Loucy (cell line): ENCODE results near the gene CPLX4.

Experiments used
- H2AFZ ChIP-seq: fragments of 200-600 bp; sonication (generic); 2 replicates; pipeline ENCODE4 v1.6.0; 2016; ENCODE audit warnings: antibody characterized with exemption, mild to moderate bottlenecking, low read length, moderate library complexity
- H3F3A ChIP-seq: fragments of 200-600 bp; 2 replicates; pipeline ENCODE4 v1.6.0; 2016; ENCODE audit warnings: antibody characterized with exemption, low read depth, mild to moderate bottlenecking
- H3K27me3 ChIP-seq: fragments of 200-600 bp; sonication (generic); 2 replicates; pipeline ENCODE4 v1.6.1; 2014; ENCODE audit warnings: low read length, mild to moderate bottlenecking; ENCODE audit not compliant: insufficient read depth, poor library complexity, severe bottlenecking
- H3K36me3 ChIP-seq: fragments of 200-600 bp; sonication (generic); 2 replicates; pipeline ENCODE4 v1.6.1; 2016; ENCODE audit warnings: low read length; ENCODE audit not compliant: insufficient read depth
- H3K4me1 ChIP-seq: fragments of 200-600 bp; sonication (generic); 2 replicates; pipeline ENCODE4 v1.5.1; 2014; ENCODE audit warnings: low read length, mild to moderate bottlenecking; ENCODE audit not compliant: insufficient read depth, poor library complexity, severe bottlenecking
- H3K4me2 ChIP-seq: fragments of 200-600 bp; sonication (generic); 2 replicates; pipeline ENCODE4 v1.6.0; 2014; ENCODE audit warnings: antibody characterized with exemption, low read length, low read depth, mild to moderate bottlenecking; ENCODE audit not compliant: poor library complexity, severe bottlenecking
- H3K4me3 ChIP-seq: fragments of 200-600 bp; sonication (generic); 2 replicates; pipeline ENCODE4 v1.5.1; 2014; ENCODE audit warnings: low read length, mild to moderate bottlenecking, mixed read lengths; ENCODE audit not compliant: poor library complexity, severe bottlenecking
- H3K79me2 ChIP-seq: fragments of 200-600 bp; sonication (generic); 2 replicates; pipeline ENCODE4 v1.6.1; 2014; ENCODE audit warnings: low read length; ENCODE audit not compliant: insufficient read depth
- H3K9ac ChIP-seq: fragments of 200-600 bp; sonication (generic); 2 replicates; pipeline ENCODE4 v1.6.0; 2014; ENCODE audit warnings: mild to moderate bottlenecking, low read depth, low read length, moderate library complexity; ENCODE audit not compliant: poor library complexity, severe bottlenecking
- H3K9me2 ChIP-seq: fragments of 200-600 bp; sonication (generic); replicated peaks from 2 replicates; pipeline ENCODE4 v1.6.1; 2016; ENCODE audit warnings: low read depth, low read length, mixed read lengths
- H3K9me3 ChIP-seq: fragments of 200-600 bp; sonication (generic); 2 replicates; pipeline ENCODE4 v1.6.1; 2014; ENCODE audit warnings: mild to moderate bottlenecking, antibody characterized with exemption, low read length, low read depth; ENCODE audit not compliant: insufficient read depth
- H4K20me1 ChIP-seq: fragments of 200-600 bp; sonication (generic); 2 replicates; pipeline ENCODE4 v1.6.0; 2014; ENCODE audit warnings: antibody characterized with exemption, low read length, mild to moderate bottlenecking; ENCODE audit not compliant: insufficient read depth, poor library complexity, severe bottlenecking
- CTCF ChIP-seq: fragments of 200-600 bp; sonication (generic); conservative IDR thresholded peaks from 2 replicates; pipeline ENCODE4 v1.5.1; 2014; ENCODE audit warnings: mild to moderate bottlenecking, antibody characterized with exemption, low read length
- EZH2phosphoT487 ChIP-seq: fragments of 200-600 bp; IDR thresholded peaks from 2 replicates; pipeline ENCODE4 v1.6.1; 2018; ENCODE audit warnings: antibody characterized with exemption, mild to moderate bottlenecking, moderate library complexity, borderline replicate concordance

The CPLX4 gene

GRCh38 chr18:59344996-59345395, 26.5 kb upstream of the CPLX4 start:
- no peaks in the 10 kb centered on the region for H3K4me1 ChIP-seq
- peaks cover 16% of the 10 kb centered on the region for H4K20me1 ChIP-seq
- peaks cover 42% of the 10 kb centered on the region for H3K79me2 ChIP-seq
- H3K36me3 ChIP-seq = peaks cover 85% of the 10 kb centered on the region
- H3K9ac ChIP-seq = no peak overlapping the region
- no peaks in the 10 kb centered on the region for H3F3A ChIP-seq
- H3K9me2 ChIP-seq = no peaks in the 10 kb centered on the region
- H3K4me3 ChIP-seq = no peak overlapping the region
- no peak overlapping the region for H3K4me2 ChIP-seq
- H2AFZ ChIP-seq = no peak overlapping the region
- TF ChIP-seq EZH2phosphoT487 (no peak), CTCF (no peak)
- no peaks in the 10 kb centered on the region for H3K27me3 ChIP-seq
- H3K9me3 ChIP-seq = peaks cover 5% of the 10 kb centered on the region; the same call in 1 of the 2 replicates

- no peak overlapping the region for H3K9ac ChIP-seq
- no peak overlapping the region for H3K4me3 ChIP-seq
- H3K4me2 ChIP-seq = no peak overlapping the region
- H3K9me2 ChIP-seq = no peaks in the 10 kb centered on the region
- no peaks in the 10 kb centered on the region for H3K27me3 ChIP-seq
- H3F3A ChIP-seq = no peaks in the 10 kb centered on the region
- peaks cover 7% of the 10 kb centered on the region; the same call in 1 of the 2 replicates for H3K9me3 ChIP-seq
- H2AFZ ChIP-seq = no peak overlapping the region
- H3K79me2 ChIP-seq = peaks cover 51% of the 10 kb centered on the region
- TF ChIP-seq EZH2phosphoT487 (no peak), CTCF (no peak)
- H3K4me1 ChIP-seq = no peaks in the 10 kb centered on the region
- peaks cover 88% of the 10 kb centered on the region for H3K36me3 ChIP-seq
- H4K20me1 ChIP-seq = peaks cover 16% of the 10 kb centered on the region
These were observed 25.5 kb upstream of the CPLX4 start for GRCh38 chr18:59343926-59344325.

DNA sequence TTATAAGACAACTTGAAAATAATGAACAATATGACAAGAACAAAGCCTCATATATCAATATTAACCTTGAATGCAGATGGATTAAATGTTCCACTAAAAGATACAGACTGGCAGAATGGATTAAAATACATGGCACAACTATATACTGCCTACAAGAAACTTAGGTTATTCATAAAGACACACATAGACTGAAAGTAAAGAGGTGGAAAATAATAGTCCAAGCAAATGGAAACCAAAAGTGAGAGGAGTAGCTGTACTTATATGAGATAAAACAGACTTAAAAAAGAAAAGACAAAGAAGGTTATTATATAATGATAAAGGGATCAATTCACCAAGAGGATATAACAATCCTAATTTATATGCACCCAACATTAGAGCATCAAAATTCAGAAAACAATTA, 22.4 kb upstream of the CPLX4 start:
- peaks cover 88% of the 10 kb centered on the region for H3K36me3 ChIP-seq
- peaks cover 16% of the 10 kb centered on the region for H4K20me1 ChIP-seq
- no peaks in the 10 kb centered on the region for H3K4me1 ChIP-seq
- H3K9me3 ChIP-seq = peaks cover 7% of the 10 kb centered on the region; the same call in 1 of the 2 replicates
- no peaks in the 10 kb centered on the region for H3K27me3 ChIP-seq
- H3F3A ChIP-seq = no peaks in the 10 kb centered on the region
- H3K79me2 ChIP-seq = peaks cover 56% of the 10 kb centered on the region
- H2AFZ ChIP-seq = no peak overlapping the region
- H3K9ac ChIP-seq = no peak overlapping the region
- H3K9me2 ChIP-seq = no peaks in the 10 kb centered on the region
- no peak for TF ChIP-seq EZH2phosphoT487
- TF ChIP-seq CTCF = no peak
- H3K4me2 ChIP-seq = no peak overlapping the region
- no peak overlapping the region for H3K4me3 ChIP-seq
